GM18867 (cell line): Measurements from ENCODE around the gene GABRA5.

Source experiments
- ATAC-seq: cut with Tn5 transposase; IDR thresholded peaks from one replicate; pipeline ENCODE4 v1.9.1; 2021; ENCODE audit warnings: mild to moderate bottlenecking, moderate library complexity; ENCODE audit not compliant: unreplicated experiment

GABRA5 gene

GRCh38 chr15:26985050-26985449 is 118.2 kb downstream of the GABRA5 start:
- ATAC-seq = no peak

GRCh38 chr15:26996250-26996649 is 129.4 kb downstream of the GABRA5 start:
- no peak for ATAC-seq
